Omental fat pad (tissue), 4 donors: ENCODE data around the gene DCTN2. TPM values are rescaled to one million over a fixed set of nuclear protein-coding genes. Genes with fewer than 3 reads are reported as not detected.

Experiments used
- ATAC-seq: fragments of 150-250 bp; one replicate; pipeline ENCODE4 v1.9.1; 2016; ENCODE audit warnings: mild to moderate bottlenecking, moderate library complexity; ENCODE audit not compliant: low FRiP score
- DNase-seq: peaks from one replicate; pipeline ENCODE4 v3.0.0-alpha.2; 2019; ENCODE audit warnings: low spot score
- CTCF ChIP-seq, 3 donors: fragments of 450-650 bp; IDR thresholded peaks; one replicate each; pipeline ENCODE4 v1.5.1; 2016 to 2017; ENCODE audit warnings: antibody characterized with exemption in 3 of 3, mild to moderate bottlenecking in 3 of 3, moderate library complexity in 2 of 3
- total RNA-seq, 4 donors: library from RNA; depleted of rRNA; stranded (reverse); fragments of >200 nt; gene quantifications; one replicate each; pipeline ENCODE4 v1.1.0, GENCODE V29; 2016

The DCTN2 gene
- total RNA-seq, 4 donors from 2014 or later: 96.0 to 134 (median 123) TPM

- no peak for TF ChIP-seq CTCF (IDR thresholded peaks at IDR 0.05)
- ATAC-seq (no peak), DNase-seq (no peak)
These were observed 19.8 kb downstream of the DCTN2 start for GRCh38 chr12:57527184-57527583.

GRCh38 chr12:57526477-57527126, 20.4 kb downstream of the DCTN2 start:
- no peak for TF ChIP-seq CTCF (IDR thresholded peaks at IDR 0.05)
- no peak for DNase-seq
- no peak for ATAC-seq

- ATAC-seq: no peak
- DNase-seq: no peak
- no peak for TF ChIP-seq CTCF (IDR thresholded peaks at IDR 0.05)
These were observed 21.2 kb downstream of the DCTN2 start for GRCh38 chr12:57525615-57526383.

- DNase-seq (no peak), ATAC-seq (no peak)
- TF ChIP-seq CTCF (IDR thresholded peaks at IDR 0.05): no peak
These were observed 22.0 kb downstream of the DCTN2 start for GRCh38 chr12:57524814-57525614.

GRCh38 chr12:57523706-57524614, 23.0 kb downstream of the DCTN2 start:
- no peak for TF ChIP-seq CTCF (IDR thresholded peaks at IDR 0.05)
- no peak for DNase-seq
- ATAC-seq: no peak
